SU-DHL-6 (cell line): Measurements from ENCODE around the gene FBH1.
"Not testable (repeated sequence)": the region's sequence is repeated elsewhere in the genome, so short reads cannot be mapped to it uniquely, and the experiment has no call there.

ENCODE experiments used
- EZH2phosphoT487 ChIP-seq: fragments of 200-600 bp; sonication (generic), shearing (Covaris generic); conservative IDR thresholded peaks from 2 replicates; pipeline ENCODE4 v1.6.1; 2018; ENCODE audit warnings: mild to moderate bottlenecking, antibody characterized with exemption, low read length, moderate library complexity, mixed read lengths
- TF ChIP-seq, protein P1 (sequence below): fragments of 200-600 bp; sonication (generic); IDR thresholded peaks from one replicate; pipeline ENCODE4 v1.5.1; 2017; ENCODE audit warnings: antibody characterized with exemption, mild to moderate bottlenecking, low read length, moderate library complexity; ENCODE audit not compliant: insufficient read depth, poor library complexity, severe bottlenecking

- TF ChIP-seq, protein P1, sequence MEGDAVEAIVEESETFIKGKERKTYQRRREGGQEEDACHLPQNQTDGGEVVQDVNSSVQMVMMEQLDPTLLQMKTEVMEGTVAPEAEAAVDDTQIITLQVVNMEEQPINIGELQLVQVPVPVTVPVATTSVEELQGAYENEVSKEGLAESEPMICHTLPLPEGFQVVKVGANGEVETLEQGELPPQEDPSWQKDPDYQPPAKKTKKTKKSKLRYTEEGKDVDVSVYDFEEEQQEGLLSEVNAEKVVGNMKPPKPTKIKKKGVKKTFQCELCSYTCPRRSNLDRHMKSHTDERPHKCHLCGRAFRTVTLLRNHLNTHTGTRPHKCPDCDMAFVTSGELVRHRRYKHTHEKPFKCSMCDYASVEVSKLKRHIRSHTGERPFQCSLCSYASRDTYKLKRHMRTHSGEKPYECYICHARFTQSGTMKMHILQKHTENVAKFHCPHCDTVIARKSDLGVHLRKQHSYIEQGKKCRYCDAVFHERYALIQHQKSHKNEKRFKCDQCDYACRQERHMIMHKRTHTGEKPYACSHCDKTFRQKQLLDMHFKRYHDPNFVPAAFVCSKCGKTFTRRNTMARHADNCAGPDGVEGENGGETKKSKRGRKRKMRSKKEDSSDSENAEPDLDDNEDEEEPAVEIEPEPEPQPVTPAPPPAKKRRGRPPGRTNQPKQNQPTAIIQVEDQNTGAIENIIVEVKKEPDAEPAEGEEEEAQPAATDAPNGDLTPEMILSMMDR, result not testable (repeated sequence)
- TF ChIP-seq EZH2phosphoT487, result not testable (repeated sequence)
Measured at GRCh38 chr10:5868383-5868782, 21.7 kb upstream of the FBH1 start.
